HepG2 (cell line): ENCODE results near the gene GMPPA. TPM values are rescaled to one million over a fixed set of nuclear protein-coding genes. Genes with fewer than 3 reads are reported as not detected.

ENCODE experiments used
- CTCF ChIP-seq: sonication (generic); formaldehyde crosslinking; IDR thresholded peaks from 2 replicates; pipeline ENCODE4 v1.5.0; 2020; ENCODE audit warnings: mild to moderate bottlenecking, missing genetic modification reagents, moderate library complexity
- FOXC1 ChIP-seq: sonication (generic); formaldehyde crosslinking; IDR thresholded peaks from 2 replicates; pipeline ENCODE4 v1.8.0; 2022; ENCODE audit warnings: mild to moderate bottlenecking, missing genetic modification reagents, borderline replicate concordance
- HMGXB4 ChIP-seq, 2 experiments: sonication (generic) in 1 of 2; formaldehyde crosslinking in 1 of 2; IDR thresholded peaks; 2 replicates each; pipeline versions ENCODE4 v1.4.0 to v1.6.1; 2018 to 2020; ENCODE audit warnings: missing genetic modification reagents in 2 of 2, borderline replicate concordance in 1 of 2, low read depth in 1 of 2, mild to moderate bottlenecking in 1 of 2, missing biosample characterization in 1 of 2
- IRF2 ChIP-seq: IDR thresholded peaks from 2 replicates; pipeline ENCODE4 v1.6.1; 2018; ENCODE audit warnings: missing genetic modification reagents, missing compliant biosample characterization
- KAT2B ChIP-seq: fragments of 150-350 bp; IDR thresholded peaks from 2 replicates; pipeline ENCODE4 v1.6.1; 2014; ENCODE audit warnings: low read depth, low read length, borderline replicate concordance
- KLF9 ChIP-seq: IDR thresholded peaks from 2 replicates; pipeline ENCODE4 v1.6.1; 2016; ENCODE audit warnings: low read depth
- POGZ ChIP-seq: sonication (generic); formaldehyde crosslinking; IDR thresholded peaks from 2 replicates; pipeline ENCODE4 v1.4.0; 2020; ENCODE audit warnings: mild to moderate bottlenecking, missing genetic modification reagents
- POLR2A ChIP-seq, 2 experiments: IDR thresholded peaks; 2 replicates each; pipeline ENCODE4 v1.6.1; 2011; ENCODE audit warnings: low read depth in 2 of 2, low read length in 2 of 2, mild to moderate bottlenecking in 1 of 2, moderate library complexity in 1 of 2; ENCODE audit not compliant: insufficient read depth in 1 of 2
- RFX3 ChIP-seq: IDR thresholded peaks from 2 replicates; pipeline ENCODE4 v1.6.1; 2016; ENCODE audit warnings: missing biosample characterization, missing genetic modification reagents
- RXRB ChIP-seq: IDR thresholded peaks from 2 replicates; pipeline ENCODE4 v1.6.1; 2016; ENCODE audit warnings: borderline replicate concordance, missing genetic modification reagents, missing compliant biosample characterization
- SOX13 ChIP-seq, 3 experiments: fragments of 450-650 bp in 1 of 3; sonication (generic) in 1 of 3; formaldehyde crosslinking in 1 of 3; IDR thresholded peaks in 2 of 3; conservative IDR thresholded peaks in 1 of 3; 2 replicates each; pipeline versions ENCODE4 v1.5.0 to v1.6.1; 2016 to 2020; ENCODE audit warnings: antibody characterized with exemption in 1 of 3, mild to moderate bottlenecking in 1 of 3, missing compliant biosample characterization in 1 of 3, missing genetic modification reagents in 1 of 3, moderate library complexity in 1 of 3
- TEAD3 ChIP-seq: optimal IDR thresholded peaks from 2 replicates; pipeline ENCODE3; 2016; ENCODE audit warnings: borderline replicate concordance
- TFAP4 ChIP-seq: sonication (generic); IDR thresholded peaks from 2 replicates; pipeline ENCODE4 v1.6.1; 2016; ENCODE audit warnings: low read depth, borderline replicate concordance
- XRCC5 ChIP-seq: fragments of 200-400 bp; formaldehyde crosslinking; optimal IDR thresholded peaks from 2 replicates; pipeline ENCODE3; 2017; ENCODE audit warnings: mild to moderate bottlenecking, low read length
- ZBTB7B ChIP-seq: sonication (generic); formaldehyde crosslinking; IDR thresholded peaks from 2 replicates; pipeline ENCODE4 v1.4.0; 2020; ENCODE audit warnings: missing genetic modification reagents
- ZHX1 ChIP-seq: sonication (generic); formaldehyde crosslinking; IDR thresholded peaks from 2 replicates; pipeline ENCODE4 v1.8.1; 2022; ENCODE audit warnings: low read depth, mild to moderate bottlenecking, missing genetic modification reagents
- ZNF382 ChIP-seq: sonication (generic); formaldehyde crosslinking; IDR thresholded peaks from 2 replicates; pipeline ENCODE4 v1.5.0; 2020; ENCODE audit warnings: missing genetic modification reagents, mild to moderate bottlenecking, borderline replicate concordance
- ZNF501 ChIP-seq: sonication (generic); formaldehyde crosslinking; IDR thresholded peaks from 2 replicates; pipeline ENCODE4 v1.5.1; 2020; ENCODE audit warnings: mild to moderate bottlenecking, moderate library complexity, missing genetic modification reagents
- ZNF558 ChIP-seq: sonication (generic); formaldehyde crosslinking; IDR thresholded peaks from 2 replicates; pipeline ENCODE4 v1.9.0; 2022; ENCODE audit warnings: mild to moderate bottlenecking, missing genetic modification reagents, borderline replicate concordance
- ZNF570 ChIP-seq: sonication (generic); formaldehyde crosslinking; IDR thresholded peaks from 2 replicates; pipeline ENCODE4 v1.4.0; 2020; ENCODE audit warnings: mild to moderate bottlenecking, missing genetic modification reagents, borderline replicate concordance
- ZNF678 ChIP-seq: sonication (generic); formaldehyde crosslinking; IDR thresholded peaks from 2 replicates; pipeline ENCODE4 v1.4.0; 2020; ENCODE audit warnings: mild to moderate bottlenecking, missing genetic modification reagents
- polyA plus RNA-seq, 8 experiments: library from polyadenylated mRNA; depleted of rRNA in 3 of 8; stranded (reverse) in 7 of 8; unstranded in 1 of 8; fragments of >200 nt; fragmentation: Illumina TruSeq in 4 of 8; extraction: Trizol in 4 of 8; gene quantifications; 2 replicates each; pipeline versions ENCODE4 v1.2.1 to v1.2.3, GENCODE V29; 2011 to 2016; ENCODE audit warnings: low read depth in 4 of 8, missing spikeins in 1 of 8, mixed read lengths in 1 of 8; ENCODE audit not compliant: insufficient read depth in 1 of 8
- total RNA-seq, 5 experiments: library from RNA; depleted of rRNA; stranded (reverse); fragments of >200 nt; fragmentation: Illumina TruSeq; extraction: Trizol; gene quantifications; 2 replicates each; pipeline ENCODE4 v1.2.3, GENCODE V29; 2016; ENCODE audit warnings: low read depth in 1 of 5

GMPPA gene
- total and polyA plus RNA-seq, 2 of the 13 experiments (the other 11 are each of a cell fraction or from before 2014, with no cell fraction given), result 81.1 to 106 TPM

GRCh38 chr2:219537657-219538488, 39.2 kb downstream of the GMPPA start (continued):
- TF ChIP-seq FOXC1 (CRISPR knock-in tag) (0 out of 2 replicates have a peak, but pooled peaks have one; percentile 20), ZHX1 (no peak), IRF2 (CRISPR knock-in tag) (0 out of 2 replicates have a peak, but pooled peaks have one; percentile 16), TEAD3 (CRISPR knock-in tag) (peak; percentile 5), ZNF570 (CRISPR knock-in tag) (no peak), ZNF382 (CRISPR knock-in tag) (no peak), ZBTB7B (CRISPR knock-in tag) (peak; percentile 73; the same call in 1 of the 2 replicates), ZNF678 (0 out of 2 replicates have a peak, but pooled peaks have one; percentile 18), POGZ (CRISPR knock-in tag) (no peak), XRCC5 (peak; percentile 83), KLF9 (CRISPR knock-in tag) (no peak), ZNF501 (CRISPR knock-in tag) (0 out of 2 replicates have a peak, but pooled peaks have one; percentile 36), RXRB (CRISPR knock-in tag) (0 out of 2 replicates have a peak, but pooled peaks have one; percentile 8), KAT2B (no peak), TFAP4 (peak; percentile 51; the same call in 1 of the 2 replicates), POLR2A (IDR thresholded peaks at IDR 0.05; ENCODE audit: insufficient read depth in 1 of 2, low read depth in 2 of 2, low read length in 2 of 2) (peak in 1 of 2 experiments; percentile 26; a peak in 1 of 4 replicates), ZNF558 (no peak), RFX3 (CRISPR knock-in tag) (no peak), CTCF (CRISPR knock-in tag) (peak; percentile 63), HMGXB4 (CRISPR knock-in tag; IDR thresholded peaks at IDR 0.05; ENCODE audit: borderline replicate concordance in 1 of 2, low read depth in 1 of 2) (peak in 1 of 2 experiments; percentile 13; a peak in 1 of 4 replicates), SOX13 (IDR thresholded peaks at IDR 0.05) (no peak), SOX13 (CRISPR knock-in tag; conservative IDR thresholded peaks at IDR 0.05 in 1 of 2, IDR thresholded peaks at IDR 0.05 in 1 of 2) (peak in 1 of 2 experiments; percentile 20; a peak in 1 of 4 replicates)
